IMR-90 (cell line): ENCODE data around the gene RAB20.

Source experiments
- CHD1 ChIP-seq: IDR thresholded peaks from 2 replicates; pipeline ENCODE4 v1.6.1; 2012; ENCODE audit warnings: low read depth, low read length, improper control_type of control experiment
- CTCF ChIP-seq: conservative IDR thresholded peaks from 2 replicates; pipeline ENCODE4 v1.5.1; 2012; ENCODE audit warnings: mild to moderate bottlenecking, low read depth, low read length, improper control_type of control experiment
- MAFK ChIP-seq: IDR thresholded peaks from 2 replicates; pipeline ENCODE4 v1.6.1; 2012; ENCODE audit warnings: low read depth, low read length, improper control_type of control experiment
- MAZ ChIP-seq: IDR thresholded peaks from 2 replicates; pipeline ENCODE4 v1.6.1; 2012; ENCODE audit warnings: low read depth, mild to moderate bottlenecking, low read length, improper control_type of control experiment, moderate library complexity, borderline replicate concordance
- POLR2A ChIP-seq: IDR thresholded peaks from 2 replicates; pipeline ENCODE4 v1.6.1; 2012; ENCODE audit warnings: mild to moderate bottlenecking, low read depth, low read length
- RAD21 ChIP-seq: IDR thresholded peaks from 2 replicates; pipeline ENCODE4 v1.6.1; 2012; ENCODE audit warnings: low read length, improper control_type of control experiment
- RCOR1 ChIP-seq: IDR thresholded peaks from 2 replicates; pipeline ENCODE4 v1.6.1; 2012; ENCODE audit warnings: mild to moderate bottlenecking, low read length, improper control_type of control experiment; ENCODE audit not compliant: insufficient replicate concordance
- TF ChIP-seq, protein P1 (sequence below): fragments of 150-350 bp; IDR thresholded peaks from 2 replicates; pipeline ENCODE4 v1.6.1; 2016; ENCODE audit warnings: low read depth, mild to moderate bottlenecking, low read length, moderate library complexity, borderline replicate concordance

- no peak for TF ChIP-seq CTCF
- TF ChIP-seq POLR2A: no peak
- TF ChIP-seq RAD21: no peak
- TF ChIP-seq MAZ: no peak
- TF ChIP-seq, protein P1, sequence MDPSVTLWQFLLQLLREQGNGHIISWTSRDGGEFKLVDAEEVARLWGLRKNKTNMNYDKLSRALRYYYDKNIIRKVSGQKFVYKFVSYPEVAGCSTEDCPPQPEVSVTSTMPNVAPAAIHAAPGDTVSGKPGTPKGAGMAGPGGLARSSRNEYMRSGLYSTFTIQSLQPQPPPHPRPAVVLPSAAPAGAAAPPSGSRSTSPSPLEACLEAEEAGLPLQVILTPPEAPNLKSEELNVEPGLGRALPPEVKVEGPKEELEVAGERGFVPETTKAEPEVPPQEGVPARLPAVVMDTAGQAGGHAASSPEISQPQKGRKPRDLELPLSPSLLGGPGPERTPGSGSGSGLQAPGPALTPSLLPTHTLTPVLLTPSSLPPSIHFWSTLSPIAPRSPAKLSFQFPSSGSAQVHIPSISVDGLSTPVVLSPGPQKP: no peak
- TF ChIP-seq CHD1: no peak
- no peak for TF ChIP-seq MAFK
- no peak for TF ChIP-seq RCOR1
Measured at GRCh38 chr13:110477706-110478245, 83.7 kb downstream of the RAB20 start.
